H1 (cell line): ENCODE results near the gene KCNIP3. TPM values are rescaled to one million over a fixed set of nuclear protein-coding genes. Genes with fewer than 3 reads are reported as not detected.

Experiments
- CTCF ChIA-PET: fragments of 300-600 bp; sonication (Branson Sonifier 250); formaldehyde crosslinking; loops from one replicate; lab custom pipeline; 2021; ENCODE audit not compliant: partially characterized antibody; lab: Charles Lee
- POLR2A ChIA-PET: fragments of 300-600 bp; sonication (Branson Sonifier 250); formaldehyde crosslinking; loops from one replicate; lab custom pipeline; 2021; ENCODE audit warnings: inconsistent platforms; ENCODE audit not compliant: partially characterized antibody; lab: Charles Lee
- DNase-seq, 2 experiments: peaks; one replicate each; pipeline versions ENCODE4 v3.0.0 to v3.0.0-alpha.2; 2010 to 2022; ENCODE audit warnings: low spot score in 2 of 2, low read depth in 1 of 2, mixed read lengths in 1 of 2
- FAIRE-seq: peaks from 2 replicates; lab custom pipeline; 2011; peaks lifted over from hg19 to GRCh38; lab: Jason Lieb, UNC
- H2AFZ ChIP-seq: 2 replicates; pipeline ENCODE4 v1.8.1; 2012; ENCODE audit warnings: low read length, inconsistent platforms
- H2AK5ac ChIP-seq: 2 replicates; pipeline ENCODE4 v1.6.1; 2013; ENCODE audit warnings: low read depth, low read length
- H2BK120ac ChIP-seq: replicated peaks from 2 replicates; pipeline ENCODE3; 2013; ENCODE audit warnings: low read depth, low read length, inconsistent platforms
- H2BK12ac ChIP-seq: 2 replicates; pipeline ENCODE4 v1.6.1; 2013; ENCODE audit warnings: low read depth, low read length
- H2BK15ac ChIP-seq: 2 replicates; pipeline ENCODE4 v1.6.1; 2013; ENCODE audit warnings: low read length
- H2BK20ac ChIP-seq: 2 replicates; pipeline ENCODE4 v1.6.1; 2013; ENCODE audit warnings: low read length
- H2BK5ac ChIP-seq: 2 replicates; pipeline ENCODE4 v1.6.1; 2013; ENCODE audit warnings: low read depth, low read length
- H3K14ac ChIP-seq: 2 replicates; pipeline ENCODE4 v1.6.1; 2013; ENCODE audit warnings: inconsistent platforms; ENCODE audit not compliant: insufficient read length
- H3K18ac ChIP-seq: 2 replicates; pipeline ENCODE4 v1.6.1; 2013; ENCODE audit warnings: low read length; ENCODE audit errors: extremely low read depth
- H3K23ac ChIP-seq: 2 replicates; pipeline ENCODE4 v1.6.1; 2013; ENCODE audit warnings: inconsistent platforms; ENCODE audit not compliant: insufficient read length
- H3K23me2 ChIP-seq: 2 replicates; pipeline ENCODE4 v1.6.1; 2013; ENCODE audit warnings: low read depth, low read length
- H3K27ac ChIP-seq: 2 replicates; pipeline ENCODE4 v1.6.1; 2011; ENCODE audit warnings: low read depth, low read length, inconsistent platforms
- H3K27me3 ChIP-seq, 4 experiments: replicated peaks in 1 of 4; 1 replicate in 1 of 4; 2 replicates in 3 of 4; pipeline versions ENCODE4 v1.6.1 to v1.8.1; 2011 to 2013; ENCODE audit warnings: low read length in 3 of 4, mild to moderate bottlenecking in 3 of 4, inconsistent platforms in 2 of 4, mixed read lengths in 2 of 4, moderate library complexity in 1 of 4; ENCODE audit not compliant: control insufficient read depth in 3 of 4, insufficient read depth in 3 of 4; ENCODE audit errors: extremely low read depth in 1 of 4
- H3K36me3 ChIP-seq, 4 experiments: 2 replicates each; pipeline versions ENCODE4 v1.6.1 to v1.8.1; 2011 to 2013; ENCODE audit warnings: mild to moderate bottlenecking in 4 of 4, low read length in 3 of 4, moderate library complexity in 2 of 4, control low read depth in 1 of 4, inconsistent platforms in 1 of 4; ENCODE audit not compliant: insufficient read depth in 4 of 4, control insufficient read depth in 2 of 4
- H3K4ac ChIP-seq: replicated peaks from 2 replicates; pipeline ENCODE3; 2013; ENCODE audit warnings: low read length, low read depth, mixed read lengths, inconsistent platforms; ENCODE audit not compliant: insufficient read length
- H3K4me1 ChIP-seq, 4 experiments: replicated peaks in 1 of 4; 1 replicate in 1 of 4; 2 replicates in 3 of 4; pipeline versions ENCODE4 v1.6.1 to v1.8.1; 2011 to 2013; ENCODE audit warnings: low read length in 3 of 4, inconsistent platforms in 2 of 4, mixed read lengths in 1 of 4; ENCODE audit not compliant: insufficient read depth in 4 of 4, control insufficient read depth in 3 of 4
- H3K4me2 ChIP-seq, 2 experiments: 2 replicates each; pipeline versions ENCODE4 v1.6.1 to v1.8.1; 2011 to 2013; ENCODE audit warnings: low read depth in 2 of 2, low read length in 2 of 2, control low read depth in 1 of 2, inconsistent platforms in 1 of 2, mild to moderate bottlenecking in 1 of 2; ENCODE audit not compliant: insufficient read depth in 1 of 2
- H3K4me3 ChIP-seq, 4 experiments: fragments of 200-600, 300-600 bp in 1 of 4; sonication (generic), shearing (Covaris generic), sonication (Bioruptor Twin) in 1 of 4; 2 replicates each; pipeline versions ENCODE4 v1.5.1 to v1.8.1; 2011 to 2016; ENCODE audit warnings: low read length in 4 of 4, low read depth in 3 of 4, control low read depth in 2 of 4, inconsistent platforms in 2 of 4, mild to moderate bottlenecking in 2 of 4, mixed read lengths in 1 of 4, moderate library complexity in 1 of 4; ENCODE audit not compliant: insufficient read depth in 2 of 4; ENCODE audit errors: extremely low read depth in 1 of 4
- H3K56ac ChIP-seq: replicated peaks from 2 replicates; pipeline ENCODE3; 2013; ENCODE audit warnings: low read depth, mild to moderate bottlenecking, mixed read lengths, low read length, inconsistent platforms; ENCODE audit not compliant: insufficient read length
- H3K79me1 ChIP-seq: 2 replicates; pipeline ENCODE4 v1.6.1; 2013; ENCODE audit warnings: low read depth, low read length, control low read depth
- H3K79me2 ChIP-seq, 2 experiments: 2 replicates each; pipeline versions ENCODE4 v1.6.1 to v1.8.1; 2012 to 2013; ENCODE audit warnings: low read length in 2 of 2, mild to moderate bottlenecking in 2 of 2, inconsistent platforms in 1 of 2; ENCODE audit not compliant: insufficient read depth in 2 of 2, control insufficient read depth in 1 of 2
- H3K9ac ChIP-seq, 4 experiments: replicated peaks in 1 of 4; 1 replicate in 1 of 4; 2 replicates in 3 of 4; pipeline versions ENCODE4 v1.6.1 to v1.8.1; 2011 to 2013; ENCODE audit warnings: low read depth in 3 of 4, low read length in 3 of 4, control low read depth in 2 of 4, mild to moderate bottlenecking in 2 of 4, moderate library complexity in 2 of 4, inconsistent platforms in 1 of 4; ENCODE audit errors: extremely low read depth in 1 of 4
- H3K9me3 ChIP-seq, 2 experiments: 2 replicates each; pipeline versions ENCODE4 v1.6.1 to v1.8.1; 2012 to 2013; ENCODE audit warnings: mild to moderate bottlenecking in 2 of 2, moderate library complexity in 2 of 2, control low read depth in 1 of 2, inconsistent platforms in 1 of 2, low read depth in 1 of 2, low read length in 1 of 2, mixed read lengths in 1 of 2; ENCODE audit not compliant: insufficient read depth in 2 of 2
- H4K20me1 ChIP-seq, 2 experiments: replicated peaks in 1 of 2; 2 replicates each; pipeline versions ENCODE3 to v1.8.1; 2011 to 2013; ENCODE audit warnings: inconsistent platforms in 2 of 2, low read length in 2 of 2, mild to moderate bottlenecking in 1 of 2; ENCODE audit not compliant: insufficient read depth in 2 of 2, control insufficient read depth in 1 of 2
- H4K5ac ChIP-seq: 2 replicates; pipeline ENCODE4 v1.6.1; 2013; ENCODE audit warnings: low read length, low read depth, mixed read lengths, inconsistent platforms; ENCODE audit not compliant: insufficient read length
- H4K8ac ChIP-seq: 2 replicates; pipeline ENCODE4 v1.8.0; 2013; ENCODE audit warnings: mild to moderate bottlenecking, moderate library complexity, low read length, inconsistent platforms; ENCODE audit not compliant: insufficient read depth; ENCODE audit errors: extremely low read depth
- H4K91ac ChIP-seq: replicated peaks from 2 replicates; pipeline ENCODE3; 2013; ENCODE audit warnings: low read length, mixed read lengths, inconsistent platforms; ENCODE audit not compliant: insufficient read length
- ASH2L ChIP-seq: fragments of 200-600, 300-600 bp; sonication (generic); IDR thresholded peaks from one replicate; pipeline ENCODE4 v1.7.1; 2017; ENCODE audit warnings: low read length
- BCL11A ChIP-seq, 2 experiments: IDR thresholded peaks; one replicate each; pipeline ENCODE4 v1.6.1; 2011; ENCODE audit warnings: low read depth in 2 of 2, low read length in 2 of 2, mild to moderate bottlenecking in 2 of 2
- WGBS, 2 experiments: shearing (Covaris generic) in 1 of 2; methylation state at CpG; one replicate each; pipeline versions ENCODE4 v1.1.6 to v1.1.7; 2013 to 2015; ENCODE audit warnings: low lambda C conversion rate in 2 of 2, mixed read lengths in 2 of 2, inconsistent platforms in 1 of 2, low coverage in 1 of 2, missing lambda C conversion rate in 1 of 2; ENCODE audit not compliant: insufficient replicate concordance in 2 of 2, insufficient coverage in 1 of 2, insufficient read length in 1 of 2; ENCODE audit errors: extremely low coverage in 1 of 2, missing lambda C conversion rate in 1 of 2; 5-methylcytosine and 5-hydroxymethylcytosine counted together
- polyA plus RNA-seq, 7 experiments: library from polyadenylated mRNA; depleted of rRNA in 3 of 7; stranded (reverse) in 5 of 7; unstranded in 2 of 7; fragments of >200 nt in 5 of 7; fragments of 200-250 nt in 2 of 7; gene quantifications; 1 replicate in 5 of 7; 2 replicates in 1 of 7; 4 replicates in 1 of 7; pipeline versions ENCODE4 v1.2.1 to v1.2.3, GENCODE V29; 2011 to 2013; ENCODE audit warnings: missing spikeins in 2 of 7, mixed read lengths in 2 of 7
- total RNA-seq: library from RNA; stranded (reverse); fragmentation: NEBNext Ultra II Directional; extraction: Animal tissue kit (Norgen Biotek cat#: 25700); gene quantifications from 2 replicates; pipeline ENCODE4 v1.2.1, GENCODE V29; 2021

Gene KCNIP3
- total and polyA plus RNA-seq, 2 of the 8 experiments (the other 6 are each of a cell fraction or from before 2014, with no cell fraction given): 0.33 to 1.9 TPM

- Histone ChIP-seq H2AK5ac (no peak overlapping the region), H2BK12ac (no peak overlapping the region)
- CTCF ChIA-PET: no interaction called here
Measured at GRCh38 chr2:95270541-95271081, 26.5 kb upstream of the KCNIP3 start.

More at GRCh38 chr2:95270541-95271081, 26.5 kb upstream of the KCNIP3 start:
- no peak overlapping the region for H3K9ac ChIP-seq
- no peaks in the 10 kb centered on the region for H3K27me3 ChIP-seq
- no peak overlapping the region for H3K23ac ChIP-seq
- no peak overlapping the region for H3K18ac ChIP-seq
- H3K9me3 ChIP-seq: peaks cover 68 to 96% of the 10 kb centered on the region in 2 experiments
- H2BK5ac ChIP-seq: no peak overlapping the region
- H3K27ac ChIP-seq: no peak overlapping the region
- DNase-seq (peak in 1 of 2 experiments; percentile 23), FAIRE-seq (no peak)
- H4K5ac ChIP-seq: no peak overlapping the region
- POLR2A ChIA-PET: no interaction called here
- H3K23me2 ChIP-seq: no peaks in the 10 kb centered on the region
- H3K36me3 ChIP-seq: no peaks in the 10 kb centered on the region
- H3K79me2 ChIP-seq: no peaks in the 10 kb centered on the region
- no peak overlapping the region for H3K4ac ChIP-seq
- no peak overlapping the region for H4K8ac ChIP-seq
- H2BK15ac ChIP-seq: no peak overlapping the region
- peaks cover 0 to 19% (median 2%) of the 10 kb centered on the region in 4 experiments; a peak in 3 of 7 replicates for H3K4me1 ChIP-seq
- H3K4me3 ChIP-seq: no peak overlapping the region
- no peak overlapping the region for H2AFZ ChIP-seq
- no peak overlapping the region for H3K4me2 ChIP-seq
- H2BK120ac ChIP-seq: no peak overlapping the region
- H3K14ac ChIP-seq: no peak overlapping the region
- H2BK20ac ChIP-seq: no peak overlapping the region
- no peak overlapping the region for H3K56ac ChIP-seq
- H4K20me1 ChIP-seq: no peaks in the 10 kb centered on the region
- H4K91ac ChIP-seq: no peak overlapping the region
- 88% methylated on average over 8 of the region's 8 CpGs; no CpG with 5 or more reads in 1 of the 2 experiments for WGBS, 2 experiments
- H3K79me1 ChIP-seq: no peaks in the 10 kb centered on the region; the same call in 1 of the 2 replicates
- TF ChIP-seq BCL11A (IDR thresholded peaks at IDR 0.05; ENCODE audit: low read depth in 2 of 2, low read length in 2 of 2) (no peak), ASH2L (no peak)
